Osteoblast (primary cell): ENCODE data around the gene FARS2. TPM values are rescaled to one million over a fixed set of nuclear protein-coding genes. Genes with fewer than 3 reads are reported as not detected.

ENCODE experiments used
- DNase-seq: peaks from one replicate; pipeline ENCODE4 v3.0.0; 2011; ENCODE audit warnings: low spot score, mixed read lengths; ENCODE audit not compliant: insufficient read length; ENCODE audit errors: missing footprints
- H2AFZ ChIP-seq: 2 replicates; pipeline ENCODE4 v1.6.0; 2011; ENCODE audit warnings: mild to moderate bottlenecking, low read length
- H3K27ac ChIP-seq: 2 replicates; pipeline ENCODE4 v1.5.1; 2011; ENCODE audit warnings: mild to moderate bottlenecking, low read depth, low read length, moderate library complexity
- H3K27me3 ChIP-seq: 2 replicates; pipeline ENCODE4 v1.6.0; 2012; ENCODE audit warnings: mild to moderate bottlenecking, control low read depth, inconsistent platforms, low read length, moderate library complexity; ENCODE audit not compliant: insufficient read depth
- H3K36me3 ChIP-seq: 2 replicates; pipeline ENCODE4 v1.5.1; 2011; ENCODE audit warnings: mild to moderate bottlenecking, low read length, control low read depth, moderate library complexity; ENCODE audit not compliant: insufficient read depth
- H3K4me1 ChIP-seq: 2 replicates; pipeline ENCODE4 v1.5.1; 2011; ENCODE audit warnings: mild to moderate bottlenecking, low read length, control low read depth, moderate library complexity; ENCODE audit not compliant: insufficient read depth
- H3K4me2 ChIP-seq: 2 replicates; pipeline ENCODE4 v1.6.0; 2011; ENCODE audit warnings: mild to moderate bottlenecking, low read length; ENCODE audit not compliant: insufficient read depth
- H3K4me3 ChIP-seq: fragments of 200-600 bp; sonication (generic); 3 replicates; pipeline ENCODE4 v1.5.1; 2012; ENCODE audit warnings: mild to moderate bottlenecking, low read length, inconsistent platforms; ENCODE audit not compliant: insufficient read depth
- H3K79me2 ChIP-seq: 2 replicates; pipeline ENCODE4 v1.6.0; 2012; ENCODE audit warnings: mild to moderate bottlenecking, low read length, control low read depth, inconsistent platforms; ENCODE audit not compliant: insufficient read depth
- H3K9me3 ChIP-seq: 2 replicates; pipeline ENCODE4 v1.5.1; 2011; ENCODE audit warnings: low read depth, low read length, control low read depth
- H4K20me1 ChIP-seq: 2 replicates; pipeline ENCODE4 v1.6.0; 2012; ENCODE audit warnings: mild to moderate bottlenecking, low read length, control low read depth; ENCODE audit not compliant: insufficient read depth
- CTCF ChIP-seq: IDR thresholded peaks from 2 replicates; pipeline ENCODE4 v1.5.1; 2011; ENCODE audit warnings: mild to moderate bottlenecking, low read depth, low read length, moderate library complexity; ENCODE audit errors: extremely low read depth
- total RNA-seq: library from RNA; depleted of rRNA; stranded (reverse); fragments of >200 nt; gene quantifications from 2 replicates; pipeline ENCODE4 v1.2.3, GENCODE V29; 2012

Gene FARS2
- total RNA-seq, 1 donor = 29.7 TPM

- peaks cover 7% of the 10 kb centered on the region for H3K4me1 ChIP-seq
- H4K20me1 ChIP-seq = peaks cover 6% of the 10 kb centered on the region
- H3K4me3 ChIP-seq = no peak overlapping the region
- H3K27me3 ChIP-seq = no peaks in the 10 kb centered on the region
- H2AFZ ChIP-seq = no peak overlapping the region
- H3K36me3 ChIP-seq = no peaks in the 10 kb centered on the region
- H3K79me2 ChIP-seq = peaks cover 7% of the 10 kb centered on the region
- no peaks in the 10 kb centered on the region for H3K9me3 ChIP-seq
- no peak for TF ChIP-seq CTCF
- DNase-seq = no peak
- no peak overlapping the region for H3K27ac ChIP-seq
- H3K4me2 ChIP-seq = no peak overlapping the region
Measured at GRCh38 chr6:5333658-5334057, 72.3 kb downstream of the FARS2 start.

- H2AFZ ChIP-seq = no peak overlapping the region
- no peaks in the 10 kb centered on the region for H3K27me3 ChIP-seq
- peaks cover 8% of the 10 kb centered on the region for H4K20me1 ChIP-seq
- no peaks in the 10 kb centered on the region for H3K36me3 ChIP-seq
- no peaks in the 10 kb centered on the region for H3K9me3 ChIP-seq
- H3K79me2 ChIP-seq = peaks cover 8% of the 10 kb centered on the region
- no peak for DNase-seq
- no peak for TF ChIP-seq CTCF
- no peak overlapping the region for H3K4me3 ChIP-seq
- H3K4me2 ChIP-seq = no peak overlapping the region
- H3K27ac ChIP-seq = no peak overlapping the region
- H3K4me1 ChIP-seq = peaks cover 7% of the 10 kb centered on the region
Measured at GRCh38 chr6:5334341-5334740, 73.0 kb downstream of the FARS2 start.

- Histone ChIP-seq H3K4me1 (peaks cover 7% of the 10 kb centered on the region), H3K36me3 (no peaks in the 10 kb centered on the region), H3K4me2 (no peak overlapping the region), H3K79me2 (peaks cover 8% of the 10 kb centered on the region), H3K4me3 (no peak overlapping the region), H4K20me1 (peaks cover 8% of the 10 kb centered on the region), H2AFZ (no peak overlapping the region), H3K27ac (no peak overlapping the region), H3K27me3 (no peaks in the 10 kb centered on the region), H3K9me3 (no peaks in the 10 kb centered on the region)
- no peak for DNase-seq
- no peak for TF ChIP-seq CTCF
Measured at GRCh38 chr6:5335020-5335419, 73.7 kb downstream of the FARS2 start.

GRCh38 chr6:5337573-5337972, 76.3 kb downstream of the FARS2 start:
- no peak for DNase-seq
- no peaks in the 10 kb centered on the region for H3K9me3 ChIP-seq
- peaks cover 4% of the 10 kb centered on the region for H3K79me2 ChIP-seq
- peaks cover 7% of the 10 kb centered on the region for H3K4me1 ChIP-seq
- no peak overlapping the region for H3K4me3 ChIP-seq
- no peak overlapping the region for H3K4me2 ChIP-seq
- peaks cover 8% of the 10 kb centered on the region for H4K20me1 ChIP-seq
- H3K27me3 ChIP-seq = no peaks in the 10 kb centered on the region
- no peak overlapping the region for H3K27ac ChIP-seq
- TF ChIP-seq CTCF = no peak
- H2AFZ ChIP-seq = no peak overlapping the region
- no peaks in the 10 kb centered on the region for H3K36me3 ChIP-seq
